CD4-positive, alpha-beta T cell treated with Interleukin-4 for 1 hour (primary cell): ENCODE measurements around the gene CDH8.
"Not testable (repeated sequence)": the region's sequence is repeated elsewhere in the genome, so short reads cannot be mapped to it uniquely, and the experiment has no call there.

Experiments
- DNase-seq, 2 donors: peaks; one replicate each; pipeline ENCODE4 v3.0.0-alpha.2; 2020 to 2022

The CDH8 gene

DNA sequence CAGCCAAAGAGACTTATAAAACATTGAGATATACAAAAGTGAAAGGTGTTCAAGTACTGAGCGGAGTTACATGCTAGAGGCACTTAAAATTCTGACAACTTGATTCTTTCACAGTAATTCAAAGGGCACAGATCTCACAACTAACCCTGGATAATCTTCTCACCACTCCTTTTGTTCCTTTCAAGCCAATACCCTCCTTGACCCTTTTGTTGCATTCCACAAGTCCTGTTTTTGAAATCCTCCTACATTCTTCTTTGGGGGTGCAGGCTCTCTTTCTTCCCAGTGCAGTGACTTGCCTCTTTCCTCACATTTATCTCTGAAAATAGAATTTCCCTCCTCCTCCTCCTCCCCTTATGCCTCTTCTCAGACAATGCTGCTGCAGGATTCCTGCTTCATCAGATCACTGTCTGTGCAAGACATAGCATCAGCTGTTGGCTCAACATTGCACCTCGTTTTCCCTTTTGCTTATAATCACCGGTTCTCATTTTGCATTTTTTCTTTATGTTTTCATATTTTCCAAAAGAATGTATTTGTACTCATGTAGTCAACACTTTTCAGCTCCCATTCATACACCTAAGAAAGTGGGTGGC lies 199.3 kb downstream of the CDH8 start:
- DNase-seq = no peak

DNA sequence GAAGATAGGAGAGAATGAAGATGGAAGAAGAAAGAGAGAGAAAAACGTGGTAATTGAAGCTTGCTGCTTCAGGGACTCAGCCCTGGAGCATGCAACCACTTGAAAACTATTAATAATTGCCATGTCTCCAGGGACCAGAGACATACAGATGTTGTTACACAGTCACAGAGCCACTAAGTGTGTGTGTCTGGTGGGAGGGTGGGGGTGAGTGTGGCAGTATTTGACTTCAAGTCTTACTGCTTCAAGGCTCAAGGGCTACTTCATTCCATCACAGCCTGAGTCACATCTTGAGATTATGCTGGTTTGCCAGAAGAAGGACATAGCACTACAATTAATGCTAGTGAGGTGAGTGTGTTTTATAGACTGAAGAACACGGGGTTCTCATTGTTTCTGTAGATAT lies 202.2 kb downstream of the CDH8 start:
- no peak for DNase-seq

DNA sequence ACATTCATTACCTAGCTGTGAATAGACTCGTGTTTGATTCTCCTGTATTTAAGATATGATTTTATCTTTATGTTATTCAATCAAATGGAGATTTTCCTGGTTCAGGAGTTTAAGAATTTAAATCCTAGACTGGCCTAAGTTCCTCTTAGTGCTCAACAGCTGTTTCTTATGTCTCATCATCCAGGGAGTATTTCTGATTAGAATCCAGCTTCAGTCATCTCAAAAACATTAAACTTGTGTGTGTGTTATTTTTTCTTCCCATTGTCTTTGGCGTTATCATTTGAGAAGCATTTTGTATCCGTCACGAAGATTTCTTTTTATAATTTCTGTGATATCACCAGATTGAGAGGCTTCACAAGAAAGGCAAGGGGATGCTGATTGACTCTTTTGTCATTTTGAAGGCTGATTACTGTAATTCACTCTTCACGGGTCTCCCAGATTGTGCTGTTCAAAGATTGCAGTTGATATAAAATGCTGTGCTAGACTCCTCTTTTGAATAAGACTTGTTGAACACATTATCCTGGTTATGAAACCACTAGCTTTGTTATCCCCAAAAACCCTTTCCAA lies 204.8 kb downstream of the CDH8 start:
- no peak for DNase-seq

DNA sequence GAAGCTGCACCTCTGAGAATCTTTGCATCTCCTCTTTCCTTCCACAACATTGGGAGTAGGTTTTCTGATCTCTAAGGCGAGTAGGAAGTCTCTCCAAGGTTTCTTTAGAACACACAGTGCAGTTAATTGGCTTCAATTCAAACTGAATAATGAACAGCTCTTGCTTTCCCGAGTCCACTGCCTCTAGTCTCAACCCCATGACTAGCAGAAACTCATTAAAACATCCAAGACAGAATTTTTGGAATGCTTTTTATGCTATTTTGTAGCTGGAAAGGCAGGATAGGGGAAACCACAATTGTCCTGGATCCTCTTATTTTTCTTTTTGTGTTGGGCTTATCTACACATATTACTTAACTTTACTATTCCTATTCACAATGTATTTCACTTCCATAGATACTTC lies 206.6 kb downstream of the CDH8 start:
- DNase-seq = no peak

DNA sequence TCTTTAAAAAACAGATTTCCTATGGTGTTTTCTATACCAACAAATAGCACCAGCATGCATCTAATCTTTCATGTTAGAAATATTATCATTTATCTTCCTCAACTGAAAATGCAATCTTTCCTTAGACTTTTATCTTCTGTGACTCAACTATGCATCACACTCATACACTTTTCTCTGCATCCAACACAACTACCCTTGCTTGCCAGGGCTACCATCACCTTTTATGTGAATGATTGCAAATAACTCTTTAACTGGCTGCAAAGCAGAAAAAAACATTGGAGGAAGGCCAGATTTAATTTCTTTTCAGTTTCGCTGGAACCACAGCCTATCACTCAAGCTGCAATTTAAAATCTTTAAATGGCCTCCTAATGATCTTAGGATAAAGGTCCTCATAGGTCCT lies 212.9 kb downstream of the CDH8 start:
- DNase-seq = no peak

DNA sequence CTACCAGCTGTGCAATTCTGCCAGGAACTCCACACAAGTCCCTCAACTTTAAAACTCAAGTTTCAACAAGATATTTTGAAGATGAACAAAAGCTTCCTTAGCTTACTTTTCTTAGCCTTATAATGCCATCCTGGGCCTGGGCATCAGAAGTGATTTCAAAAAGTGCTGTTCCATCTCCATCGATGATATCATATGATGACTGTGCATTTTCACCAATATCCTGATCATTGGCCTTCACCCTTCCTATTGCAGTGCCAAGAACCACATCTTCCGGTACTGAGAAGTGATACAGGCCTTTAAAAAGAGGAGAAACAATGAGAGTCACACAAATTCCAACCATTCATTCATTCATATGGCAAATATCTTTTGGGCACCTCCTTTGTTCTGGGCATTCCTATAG lies 215.4 kb downstream of the CDH8 start:
- no peak for DNase-seq

DNA sequence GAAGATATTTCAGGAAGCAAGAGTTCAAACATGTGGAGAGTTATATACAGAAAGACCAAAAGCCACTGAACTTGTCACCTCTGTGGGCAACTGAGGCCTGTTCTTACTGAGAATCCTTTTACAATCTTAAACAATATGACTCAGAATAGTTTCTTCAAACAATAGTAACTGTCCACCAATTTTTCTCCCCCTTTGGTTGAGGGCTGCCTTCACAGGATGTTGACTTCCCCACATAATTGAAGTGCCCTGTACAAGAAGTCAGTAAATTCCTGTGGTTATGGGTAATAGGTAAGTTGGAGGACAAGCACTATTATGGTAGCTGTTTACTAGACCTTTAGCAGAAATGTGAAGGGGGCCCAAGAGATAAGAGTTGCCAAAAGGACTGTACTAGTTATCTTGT lies 215.8 kb downstream of the CDH8 start:
- DNase-seq = no peak

DNA sequence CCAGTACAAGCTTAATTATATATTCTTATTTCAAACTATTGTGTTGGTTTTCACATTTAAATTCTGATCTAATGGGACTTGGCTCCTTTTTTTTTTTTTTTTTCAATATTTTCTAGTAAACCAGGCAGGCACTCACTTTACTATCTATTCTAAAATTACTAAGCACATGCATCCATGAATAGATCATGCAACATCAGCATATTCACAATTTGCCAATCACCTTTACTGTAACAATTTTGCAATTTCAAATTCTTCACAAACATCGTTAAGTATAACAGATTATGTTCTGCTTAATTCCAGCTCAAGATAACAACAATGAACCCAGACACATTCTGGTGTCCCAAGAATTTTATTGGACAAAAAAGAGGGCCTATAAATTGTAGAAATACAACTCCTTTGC lies 217.4 kb downstream of the CDH8 start:
- no peak for DNase-seq

DNA sequence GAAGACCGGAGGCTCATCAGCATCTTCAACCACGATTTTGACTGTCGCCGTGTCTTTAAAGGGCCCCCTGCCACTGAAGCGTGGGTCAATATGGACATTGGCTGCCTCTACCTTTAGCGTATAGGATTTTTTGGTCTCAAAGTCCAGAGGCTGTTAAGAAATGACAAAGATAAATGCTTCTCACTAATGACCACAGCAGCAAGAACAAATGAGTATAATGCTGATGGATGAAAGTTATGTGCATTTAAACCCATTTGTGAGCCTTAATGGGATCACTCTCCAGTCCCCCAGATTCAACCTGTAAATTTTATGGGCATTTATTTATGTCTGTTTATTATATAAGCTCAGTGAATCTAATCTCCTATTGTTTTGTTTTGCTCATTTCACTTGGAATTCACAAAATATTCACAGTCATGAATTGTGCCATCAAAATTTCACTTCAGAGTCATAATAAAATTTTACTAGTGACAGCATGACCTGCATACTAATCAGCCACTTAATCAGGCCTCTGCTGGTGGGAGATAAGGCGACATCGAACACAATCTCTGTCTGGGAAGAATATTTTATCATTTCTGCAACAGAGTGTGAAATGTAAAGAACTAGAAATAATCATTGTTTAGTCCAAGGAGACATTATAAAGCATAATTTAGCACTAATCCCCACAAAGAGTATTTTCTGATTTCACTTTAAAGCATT lies 218.5 kb downstream of the CDH8 start:
- DNase-seq = no peak

DNA sequence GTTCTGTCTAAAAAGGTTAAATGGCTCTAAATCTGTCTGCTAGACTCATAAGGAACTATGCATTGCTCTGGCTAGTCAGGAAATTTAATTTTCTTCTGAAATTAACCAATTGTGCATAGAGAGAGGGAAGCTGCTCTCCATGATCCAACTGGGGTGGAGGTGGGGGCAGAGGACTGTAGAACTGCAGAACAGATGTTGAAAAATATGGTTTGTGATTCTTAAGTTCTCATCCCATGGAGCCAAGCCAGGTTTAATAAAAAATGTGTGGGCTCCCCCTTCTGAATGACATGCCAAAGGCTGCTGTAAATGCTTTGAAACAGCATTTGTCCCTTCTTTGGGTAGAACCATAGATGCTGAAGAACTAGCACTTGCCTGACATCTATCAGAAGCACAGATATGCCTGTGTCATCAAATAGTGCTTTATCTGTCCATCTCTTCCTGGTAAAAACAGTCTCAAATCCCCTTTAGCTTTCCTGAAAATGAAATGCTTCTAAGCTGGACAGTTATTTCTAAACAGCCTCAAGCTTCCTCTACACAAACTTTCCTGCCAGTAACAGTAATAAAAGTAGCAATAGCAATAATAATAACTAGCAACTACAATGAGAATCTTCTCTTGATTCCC lies 221.4 kb downstream of the CDH8 start:
- DNase-seq = no peak

DNA sequence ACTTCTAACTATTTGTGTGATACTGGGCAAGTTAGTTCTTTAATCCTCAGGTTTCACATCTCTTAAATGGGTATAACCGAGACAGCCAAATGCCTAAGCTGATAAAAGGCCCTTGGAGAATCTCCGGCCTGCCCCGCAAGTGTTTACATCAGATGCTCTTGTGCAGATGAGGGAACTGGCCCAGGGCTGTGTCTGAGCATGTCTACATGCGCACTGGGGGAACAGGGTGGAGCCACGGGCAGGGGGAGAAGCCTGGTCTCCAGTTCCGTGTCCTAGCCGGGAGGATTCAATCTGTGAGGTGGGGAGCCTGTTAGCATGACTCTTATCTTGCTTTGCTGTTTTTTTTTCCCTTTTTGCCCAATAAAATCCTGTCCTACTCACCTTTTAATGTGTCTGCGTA lies 222.9 kb downstream of the CDH8 start:
- DNase-seq = no peak

DNA sequence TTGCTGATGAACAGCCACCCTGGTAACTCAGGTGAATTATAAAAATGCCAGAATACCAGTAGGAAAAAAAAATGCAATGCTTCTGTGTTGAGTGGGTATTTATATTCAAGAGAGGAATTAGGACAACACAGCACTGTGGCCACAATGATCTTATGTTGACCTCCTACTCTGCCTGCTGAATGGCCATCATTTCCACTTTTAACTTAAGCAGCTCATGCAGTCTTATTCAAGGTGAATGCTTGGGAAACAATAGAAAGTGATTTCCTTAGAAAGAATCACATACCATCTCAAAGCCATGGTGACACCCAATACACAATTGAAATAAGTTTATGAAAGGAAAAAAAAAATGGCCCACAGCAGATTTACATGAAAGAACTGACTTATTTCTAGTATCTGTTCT lies 224.0 kb downstream of the CDH8 start:
- DNase-seq = no peak

DNA sequence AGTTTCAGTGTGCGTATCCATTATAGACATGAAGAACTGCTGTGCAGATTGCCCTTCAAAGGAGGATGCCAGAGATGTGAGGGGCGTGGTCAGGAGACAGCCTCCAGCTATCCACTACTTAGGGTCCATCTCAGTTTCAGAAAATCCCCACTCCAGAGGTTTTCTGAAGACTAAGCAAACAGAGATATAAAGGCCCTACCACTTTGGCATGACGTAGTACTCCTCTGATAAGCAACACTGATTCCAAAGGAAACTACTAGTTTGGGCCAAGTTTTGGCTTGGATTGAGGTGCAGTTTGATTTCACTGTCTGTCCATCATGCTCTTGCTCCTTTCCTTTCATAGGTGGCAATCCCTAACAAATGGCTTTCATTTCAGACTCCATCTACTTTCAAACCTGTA lies 228.7 kb downstream of the CDH8 start:
- no peak for DNase-seq

DNA sequence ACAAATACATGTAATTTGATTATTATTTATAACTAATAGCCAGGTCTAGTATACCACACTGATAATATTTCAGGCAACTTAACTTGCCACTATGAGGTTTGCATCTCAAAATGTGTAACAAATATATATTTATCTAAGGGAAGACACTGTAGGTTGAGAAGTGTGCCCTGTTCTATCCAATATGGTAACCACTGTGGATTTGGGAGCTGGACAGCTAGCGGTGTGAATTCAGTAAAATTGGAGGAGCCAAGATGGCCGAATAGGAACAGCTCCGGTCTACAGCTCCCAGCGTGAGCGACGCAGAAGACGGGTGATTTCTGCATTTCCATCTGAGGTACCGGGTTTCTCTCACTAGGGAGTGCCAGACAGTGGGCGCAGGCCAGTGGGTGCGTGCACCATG lies 235.0 kb downstream of the CDH8 start:
- not testable (repeated sequence) for DNase-seq

DNA sequence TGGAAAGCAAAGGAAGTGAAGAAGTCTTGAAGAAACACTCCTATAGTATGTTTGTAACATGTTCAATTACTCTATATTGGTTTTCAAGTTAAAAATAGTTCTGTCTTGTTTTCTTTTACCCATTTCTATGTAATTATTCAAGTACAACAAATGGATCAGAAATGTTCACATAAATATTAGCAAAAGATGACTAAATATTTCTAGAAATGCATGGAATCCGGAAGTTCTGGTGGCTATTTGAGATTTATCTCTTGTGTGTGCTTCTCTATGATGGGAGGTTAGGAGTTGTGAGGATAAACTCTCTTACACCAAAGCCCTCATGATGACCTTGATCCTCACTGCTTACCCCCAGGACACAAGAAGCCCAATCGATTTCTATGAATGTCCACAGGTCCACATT lies 237.5 kb downstream of the CDH8 start:
- no peak for DNase-seq

DNA sequence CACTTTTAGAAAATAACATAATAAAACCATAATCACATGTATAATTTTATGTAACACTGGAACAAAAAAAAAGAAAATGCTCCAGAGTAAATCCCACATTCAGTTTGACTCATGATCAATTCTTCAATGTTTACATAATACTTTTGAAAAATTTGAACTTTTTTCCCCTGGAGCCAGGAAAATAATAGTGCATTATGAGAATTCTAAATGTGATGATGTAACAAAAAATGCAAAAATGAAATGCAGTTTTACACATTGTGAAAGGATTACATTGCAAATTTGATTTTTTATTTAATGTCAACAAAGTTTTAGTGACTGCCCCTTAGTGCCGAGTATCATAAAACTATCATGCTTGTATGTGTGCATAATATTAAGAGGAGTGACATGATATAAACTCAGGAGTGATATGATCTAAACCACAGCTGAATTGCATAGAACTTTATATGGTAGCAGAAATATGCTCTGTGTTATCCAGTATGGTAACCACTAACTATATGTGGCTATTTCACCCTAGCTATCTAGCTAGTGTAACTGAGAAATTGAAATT lies 238.2 kb downstream of the CDH8 start:
- no peak for DNase-seq

DNA sequence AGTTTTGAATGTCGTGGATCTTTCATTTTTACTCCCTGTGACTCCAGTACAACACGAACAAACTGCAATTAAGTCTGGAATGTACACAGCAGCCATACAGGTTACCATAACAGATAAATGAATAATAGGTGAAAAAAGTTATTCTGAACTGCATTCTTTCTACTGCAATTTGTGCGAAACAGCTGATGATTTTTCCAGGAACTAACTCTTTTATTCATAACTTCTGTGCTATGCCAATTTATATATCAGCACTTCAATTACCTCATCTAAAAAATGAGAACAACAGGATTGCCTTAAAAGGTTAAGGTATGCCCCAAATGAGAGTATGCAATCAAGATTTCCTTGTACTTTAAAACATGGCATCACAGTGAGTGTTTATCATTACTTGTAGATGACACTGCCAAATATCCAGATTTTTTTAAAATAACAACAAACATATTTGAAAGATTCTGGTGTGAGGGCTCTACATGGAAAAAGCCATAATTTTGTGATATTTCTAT lies 238.9 kb downstream of the CDH8 start:
- no peak for DNase-seq

DNA sequence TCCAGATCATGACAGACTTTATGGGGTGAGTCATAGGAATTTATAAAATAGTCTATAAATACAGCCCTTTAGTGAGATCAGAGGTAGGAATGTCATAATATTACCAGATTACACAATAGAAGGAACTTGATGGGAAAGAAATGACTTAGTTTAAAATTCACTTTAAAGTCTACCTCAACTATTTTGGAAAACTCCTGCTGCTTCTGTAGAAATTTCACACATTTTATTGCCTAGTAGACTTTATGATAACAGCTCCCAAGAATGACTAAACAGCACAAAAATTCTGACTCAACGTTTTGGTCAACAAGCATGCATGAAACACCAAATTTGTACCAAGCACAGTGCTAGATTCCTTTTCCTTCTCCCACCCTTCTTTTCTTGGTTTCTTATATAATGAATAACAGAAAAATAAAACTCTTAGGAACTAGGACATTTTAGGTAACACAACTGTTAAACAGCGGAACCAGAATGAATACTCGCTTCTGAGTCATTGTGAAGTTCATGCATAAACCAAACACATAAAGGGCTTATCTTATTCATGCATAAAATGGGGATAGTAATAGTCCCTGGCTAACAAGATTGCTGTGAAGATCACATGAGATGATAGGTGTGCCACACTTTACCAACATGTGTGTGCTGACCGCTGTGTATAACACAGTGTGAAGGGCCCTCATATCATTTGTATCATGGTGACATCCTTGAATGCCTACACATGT lies 243.9 kb downstream of the CDH8 start:
- DNase-seq = no peak

DNA sequence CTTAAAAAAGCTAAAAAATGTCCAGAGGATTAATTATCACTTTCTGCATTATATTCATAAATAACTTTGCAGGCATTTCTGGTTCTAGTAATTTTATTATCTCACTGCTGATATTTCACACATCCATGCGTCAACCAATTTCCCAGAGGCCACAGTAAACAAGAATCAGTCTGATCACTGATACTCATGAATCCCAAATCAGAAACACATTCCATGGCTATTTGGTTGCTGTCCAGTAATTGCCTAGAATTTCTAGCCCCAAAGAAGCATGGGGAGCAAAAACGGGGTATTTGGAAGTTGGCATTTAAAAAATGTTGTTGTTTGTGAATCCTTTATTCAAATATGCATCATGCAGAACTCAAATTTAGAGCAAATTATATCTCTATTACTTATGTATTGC lies 244.8 kb downstream of the CDH8 start:
- no peak for DNase-seq

DNA sequence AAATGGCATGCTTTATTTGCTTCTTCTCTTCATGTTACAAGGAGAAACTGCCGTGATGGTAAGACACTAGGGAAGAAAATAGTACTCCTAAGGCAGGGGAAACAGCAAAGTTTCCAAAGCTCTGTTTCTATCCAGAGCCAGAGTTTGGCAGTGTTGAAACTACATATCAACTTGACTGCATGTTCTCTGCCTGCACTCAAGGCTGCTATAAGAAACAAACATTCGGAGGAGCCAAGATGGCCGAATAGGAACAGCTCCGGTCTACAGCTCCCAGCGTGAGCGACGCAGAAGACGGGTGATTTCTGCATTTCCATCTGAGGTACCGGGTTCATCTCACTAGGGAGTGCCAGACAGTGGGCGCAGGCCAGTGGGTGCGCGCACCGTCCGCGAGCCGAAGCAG lies 254.4 kb downstream of the CDH8 start:
- DNase-seq = not testable (repeated sequence)

DNA sequence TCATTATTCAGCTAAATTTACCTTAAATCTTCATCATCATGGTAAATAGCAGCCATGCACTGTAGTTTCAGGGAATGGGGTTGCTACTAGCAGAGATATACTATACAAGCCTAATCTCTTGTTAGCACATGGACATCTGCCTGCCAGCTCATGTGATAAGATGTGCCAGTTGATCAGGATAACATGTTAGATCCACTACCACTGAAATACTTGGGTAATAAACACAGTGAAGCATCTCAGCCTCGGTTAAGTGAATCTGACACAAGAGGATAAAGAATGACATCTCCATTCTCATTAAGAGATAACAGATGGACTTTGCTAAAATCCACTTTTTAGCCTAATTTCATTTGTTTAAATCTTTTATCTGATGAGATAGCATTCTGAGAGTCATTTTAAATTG lies 256.1 kb downstream of the CDH8 start:
- DNase-seq = no peak

DNA sequence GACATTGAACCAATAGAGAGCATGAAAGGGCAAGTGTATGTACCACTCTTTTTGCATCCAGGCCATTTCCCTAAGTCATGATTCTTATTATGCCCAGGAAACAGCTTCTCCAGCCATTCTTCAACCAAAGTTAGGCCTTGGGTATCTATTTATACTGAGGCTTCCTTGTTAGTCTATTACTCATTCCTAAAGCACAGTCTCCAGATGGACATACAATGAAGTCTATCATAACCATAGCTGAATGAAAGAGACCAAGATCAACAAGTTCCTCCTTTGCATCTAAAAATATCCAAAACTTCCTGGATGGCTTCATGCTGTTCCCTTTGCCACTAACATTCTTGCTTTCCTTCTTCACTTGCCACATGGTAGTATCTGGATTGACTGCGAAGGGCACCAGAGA lies 265.9 kb downstream of the CDH8 start:
- DNase-seq = no peak

DNA sequence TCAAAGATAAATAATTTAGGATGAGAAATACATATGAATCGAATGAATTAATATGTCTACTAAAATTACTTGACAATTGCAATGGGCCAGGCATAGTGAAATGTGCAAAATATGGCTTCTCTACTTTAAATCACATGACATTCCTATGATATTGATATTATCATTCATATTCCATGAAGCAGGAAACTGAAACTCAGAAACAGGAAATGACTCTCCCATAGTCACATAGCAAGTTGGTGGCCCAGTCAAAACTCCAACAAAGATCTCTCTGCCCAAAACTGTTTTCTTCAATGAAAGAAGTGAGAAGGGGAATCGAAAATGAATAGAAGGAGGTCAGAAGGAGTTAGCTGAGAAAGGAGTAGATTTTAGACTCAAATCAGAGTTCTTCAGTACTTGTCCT lies 272.2 kb downstream of the CDH8 start:
- no peak for DNase-seq
